PFSK-1 (cell line): ENCODE measurements around the gene SLC25A39.

Experiments used
- FOXP2 ChIP-seq: optimal IDR thresholded peaks from 2 replicates; pipeline ENCODE3; 2011; ENCODE audit warnings: borderline replicate concordance, control low read depth, inconsistent platforms; ENCODE audit not compliant: insufficient read depth; ENCODE audit errors: extremely low read length, extremely low read depth
- POLR2AphosphoS5 ChIP-seq: IDR thresholded peaks from 2 replicates; pipeline ENCODE4 v1.6.1; 2012; ENCODE audit warnings: low read depth, mild to moderate bottlenecking, control low read depth, low read length, moderate library complexity
- TAF1 ChIP-seq: IDR thresholded peaks from 2 replicates; pipeline ENCODE4 v1.6.1; 2012; ENCODE audit warnings: low read length, control low read depth, borderline replicate concordance; ENCODE audit not compliant: insufficient read depth

DNA sequence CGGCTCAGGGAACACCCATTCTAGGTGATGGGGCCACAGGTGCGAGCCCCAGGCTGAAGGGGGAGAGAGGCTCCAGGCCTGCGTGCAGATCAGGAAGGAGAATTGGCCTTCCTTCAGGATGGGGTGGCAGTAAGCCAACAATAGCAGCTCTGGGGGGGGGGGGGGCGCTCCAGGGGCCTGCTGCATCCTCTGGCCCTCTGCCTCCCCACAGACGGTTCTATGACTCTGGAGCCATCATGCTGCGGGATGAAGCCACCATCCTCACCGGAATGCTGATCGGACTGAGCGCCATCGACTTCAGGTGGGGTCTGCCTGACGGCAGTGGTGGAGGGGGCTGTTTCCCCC is 10.1 kb downstream of the SLC25A39 start:
- TF ChIP-seq POLR2AphosphoS5 (no peak), TAF1 (no peak), FOXP2 (no peak)
